ENCODE measurements around the gene TM9SF3.
"Not testable (repeated sequence)": the region's sequence is repeated elsewhere in the genome, so short reads cannot be mapped to it uniquely, and the experiment has no call there.

Gene TM9SF3

GRCh38 chr10:96570511-96570910, 16.3 kb downstream of the TM9SF3 start:
- DNase-seq (ENCODE audit: low read depth in 1 of 2, low spot score in 1 of 2): no peak

- DNase-seq (ENCODE audit: low read depth in 1 of 2, low spot score in 1 of 2): no peak
These were observed 18.4 kb downstream of the TM9SF3 start for GRCh38 chr10:96568402-96568801.

GRCh38 chr10:96565774-96566173, 21.0 kb downstream of the TM9SF3 start:
- DNase-seq (ENCODE audit: low read depth in 1 of 2, low spot score in 1 of 2): no peak

GRCh38 chr10:96560966-96561887, 25.6 kb downstream of the TM9SF3 start:
- DNase-seq (ENCODE audit: low read depth in 1 of 2, low spot score in 1 of 2): no peak

- no peak for DNase-seq (ENCODE audit: low read depth in 1 of 2, low spot score in 1 of 2)
These were observed 26.3 kb downstream of the TM9SF3 start for GRCh38 chr10:96560489-96560888.

GRCh38 chr10:96556003-96556402, 30.8 kb downstream of the TM9SF3 start:
- DNase-seq (ENCODE audit: low read depth in 1 of 2, low spot score in 1 of 2): no peak

GRCh38 chr10:96555330-96555729, 31.5 kb downstream of the TM9SF3 start:
- DNase-seq (ENCODE audit: low read depth in 1 of 2, low spot score in 1 of 2): no peak

GRCh38 chr10:96548589-96548988, 38.2 kb downstream of the TM9SF3 start:
- no peak for DNase-seq (ENCODE audit: low read depth in 1 of 2, low spot score in 1 of 2)

- DNase-seq (ENCODE audit: low read depth in 1 of 2, low spot score in 1 of 2): not testable (repeated sequence)
These were observed 41.3 kb downstream of the TM9SF3 start for GRCh38 chr10:96545558-96545957.

- no peak for DNase-seq (ENCODE audit: low read depth in 1 of 2, low spot score in 1 of 2)
These were observed 44.9 kb downstream of the TM9SF3 start for GRCh38 chr10:96541921-96542320.

GRCh38 chr10:96540240-96540639, 46.6 kb downstream of the TM9SF3 start:
- no peak for DNase-seq (ENCODE audit: low read depth in 1 of 2, low spot score in 1 of 2)

- DNase-seq (ENCODE audit: low read depth in 1 of 2, low spot score in 1 of 2): no peak
These were observed 48.1 kb downstream of the TM9SF3 start for GRCh38 chr10:96538683-96539082.

GRCh38 chr10:96536129-96536528, 50.7 kb downstream of the TM9SF3 start:
- DNase-seq (ENCODE audit: low read depth in 1 of 2, low spot score in 1 of 2): no peak

GRCh38 chr10:96532523-96532922, 54.3 kb downstream of the TM9SF3 start:
- DNase-seq (ENCODE audit: low read depth in 1 of 2, low spot score in 1 of 2): no peak

GRCh38 chr10:96529634-96530279, 57.1 kb downstream of the TM9SF3 start:
- no peak for DNase-seq (ENCODE audit: low read depth in 1 of 2, low spot score in 1 of 2)

- DNase-seq (ENCODE audit: low read depth in 1 of 2, low spot score in 1 of 2): no peak
These were observed 62.1 kb downstream of the TM9SF3 start for GRCh38 chr10:96524741-96525140.

GRCh38 chr10:96517284-96517683, 69.5 kb downstream of the TM9SF3 start:
- DNase-seq (ENCODE audit: low read depth in 1 of 2, low spot score in 1 of 2): no peak

GRCh38 chr10:96516337-96516736, 70.5 kb downstream of the TM9SF3 start:
- DNase-seq (ENCODE audit: low read depth in 1 of 2, low spot score in 1 of 2): no peak

GRCh38 chr10:96513698-96514561, 72.9 kb downstream of the TM9SF3 start, which contains the start of gene TLL2:
Gene TLL2, minus strand, starts transcription at chr10:96513926. Its CDS starts 241 bp downstream, at chr10:96513685.
- peak in 1 of 2 donors; percentile 30 for DNase-seq (ENCODE audit: low read depth in 1 of 2, low spot score in 1 of 2)

GRCh38 chr10:96513305-96513697, 73.5 kb downstream of the TM9SF3 start:
- DNase-seq (ENCODE audit: low read depth in 1 of 2, low spot score in 1 of 2): no peak

All from stimulated activated CD4-positive, alpha-beta T cell treated with anti-CD3 and anti-CD28 coated beads, Interleukin-15, amount 100 ng/mL, for 1 hour (primary cell).